ENCODE measurements around the gene SRM. TPM values are rescaled to one million over a fixed set of nuclear protein-coding genes. Genes with fewer than 3 reads are reported as not detected.

Gene SRM
- polyA plus RNA-seq, 1 experiment, result 41.4 TPM

DNA sequence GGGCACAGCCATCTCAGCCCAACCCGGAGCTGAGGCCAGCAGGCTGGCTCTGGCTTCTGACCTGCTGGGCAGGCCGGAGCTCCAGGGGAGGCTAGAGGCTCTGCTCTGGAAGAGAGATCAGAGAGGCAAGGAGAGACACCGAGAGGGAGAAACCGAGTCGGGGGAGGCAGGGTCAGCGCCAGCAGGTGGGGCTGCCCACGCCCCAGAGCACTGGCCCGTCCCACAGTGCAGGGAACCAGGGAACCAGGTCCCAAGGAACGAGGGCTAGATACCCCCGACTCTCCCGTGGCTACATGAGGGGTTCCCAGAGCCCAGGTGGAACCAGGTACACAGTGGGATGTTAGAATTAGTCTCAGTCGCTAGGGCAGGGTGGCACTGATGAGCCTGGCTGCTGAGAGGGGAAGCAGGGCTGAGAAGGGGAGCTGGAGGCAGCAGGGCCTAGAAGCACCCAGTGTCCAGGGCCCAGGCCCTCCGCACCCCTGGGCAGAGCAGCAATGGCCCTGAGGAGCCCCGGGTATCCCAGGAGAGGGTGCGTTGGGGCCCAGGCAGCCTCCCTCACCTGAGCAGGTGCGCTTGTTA, 14.9 kb downstream of the SRM start:
- DNase-seq (ENCODE audit: low read depth, low spot score), result no peak
- POLR2A ChIA-PET, result no interaction called here
- no peak overlapping the region for H3K27ac ChIP-seq (ENCODE audit: low read depth, low read length)
- peaks cover 3% of the 10 kb centered on the region for H3K27me3 ChIP-seq (ENCODE audit: control insufficient read depth, insufficient read depth, low read length)
- no peak overlapping the region for H3K4me3 ChIP-seq (ENCODE audit: low read depth, low read length)
- peaks cover 2% of the 10 kb centered on the region; the same call in 1 of the 2 replicates for H3K9me3 ChIP-seq (ENCODE audit: control insufficient read depth, insufficient read depth, low read length)
- CTCF ChIA-PET, result interaction anchor here (0.6 to 7.5 kb wide), 2 partner anchors 8 kb away, joined by 3 to 84 read pairs; no protein-coding TSS in a partner anchor
- TF ChIP-seq, protein P1, sequence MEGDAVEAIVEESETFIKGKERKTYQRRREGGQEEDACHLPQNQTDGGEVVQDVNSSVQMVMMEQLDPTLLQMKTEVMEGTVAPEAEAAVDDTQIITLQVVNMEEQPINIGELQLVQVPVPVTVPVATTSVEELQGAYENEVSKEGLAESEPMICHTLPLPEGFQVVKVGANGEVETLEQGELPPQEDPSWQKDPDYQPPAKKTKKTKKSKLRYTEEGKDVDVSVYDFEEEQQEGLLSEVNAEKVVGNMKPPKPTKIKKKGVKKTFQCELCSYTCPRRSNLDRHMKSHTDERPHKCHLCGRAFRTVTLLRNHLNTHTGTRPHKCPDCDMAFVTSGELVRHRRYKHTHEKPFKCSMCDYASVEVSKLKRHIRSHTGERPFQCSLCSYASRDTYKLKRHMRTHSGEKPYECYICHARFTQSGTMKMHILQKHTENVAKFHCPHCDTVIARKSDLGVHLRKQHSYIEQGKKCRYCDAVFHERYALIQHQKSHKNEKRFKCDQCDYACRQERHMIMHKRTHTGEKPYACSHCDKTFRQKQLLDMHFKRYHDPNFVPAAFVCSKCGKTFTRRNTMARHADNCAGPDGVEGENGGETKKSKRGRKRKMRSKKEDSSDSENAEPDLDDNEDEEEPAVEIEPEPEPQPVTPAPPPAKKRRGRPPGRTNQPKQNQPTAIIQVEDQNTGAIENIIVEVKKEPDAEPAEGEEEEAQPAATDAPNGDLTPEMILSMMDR (IDR thresholded peaks at IDR 0.05; ENCODE audit: low read depth, low read length), result no peak

DNA sequence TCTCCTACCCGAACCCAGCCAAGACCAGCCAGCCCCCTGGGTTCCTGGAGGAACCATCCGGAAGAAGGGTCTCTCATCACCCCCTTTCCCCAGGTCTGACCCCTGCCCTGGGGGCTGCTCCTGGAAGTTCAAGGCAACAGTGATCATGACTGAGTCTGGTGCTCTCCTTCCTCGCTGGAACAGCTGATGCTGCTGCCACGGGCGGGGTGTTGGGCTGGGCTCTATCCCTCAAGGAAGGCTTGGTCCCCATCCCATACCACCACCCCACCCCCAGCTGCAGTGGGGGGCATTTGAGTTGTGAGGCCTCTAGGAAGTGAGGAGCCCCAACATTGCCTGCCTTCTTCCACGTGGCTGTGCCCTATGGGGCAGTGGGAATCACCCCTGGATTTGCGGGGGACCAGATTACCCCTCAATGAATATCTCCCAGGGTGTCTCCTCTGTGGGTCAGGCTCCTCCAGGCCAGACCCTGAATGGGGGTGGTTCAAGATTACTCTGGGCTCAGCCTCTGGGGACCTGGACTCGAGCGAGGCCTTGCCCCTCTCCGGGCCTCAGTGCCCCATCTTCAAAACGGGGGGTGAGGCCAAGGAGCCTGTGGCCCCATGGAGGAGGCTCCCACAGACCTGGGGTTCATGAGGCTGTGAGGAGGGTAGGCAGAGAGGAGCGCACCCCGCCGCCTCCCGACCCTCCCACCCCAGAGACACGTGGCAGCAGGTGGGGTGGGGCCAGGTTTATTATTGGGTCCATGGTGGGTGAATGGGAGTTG, 15.6 kb downstream of the SRM start:
- no peak overlapping the region for H3K27ac ChIP-seq (ENCODE audit: low read depth, low read length)
- ChIA-PET CTCF (interaction anchor here (0.6 to 1.3 kb wide), 2 partner anchors 8 to 597 kb away, joined by 3 read pairs; no protein-coding TSS in a partner anchor), POLR2A (no interaction called here)
- peaks cover 2% of the 10 kb centered on the region; the same call in 1 of the 2 replicates for H3K9me3 ChIP-seq (ENCODE audit: control insufficient read depth, insufficient read depth, low read length)
- TF ChIP-seq, protein P1 (IDR thresholded peaks at IDR 0.05; ENCODE audit: low read depth, low read length), result no peak
- no peak for DNase-seq (ENCODE audit: low read depth, low spot score)
- H3K4me3 ChIP-seq (ENCODE audit: low read depth, low read length), result no peak overlapping the region
- H3K27me3 ChIP-seq (ENCODE audit: control insufficient read depth, insufficient read depth, low read length), result peaks cover 3% of the 10 kb centered on the region

DNA sequence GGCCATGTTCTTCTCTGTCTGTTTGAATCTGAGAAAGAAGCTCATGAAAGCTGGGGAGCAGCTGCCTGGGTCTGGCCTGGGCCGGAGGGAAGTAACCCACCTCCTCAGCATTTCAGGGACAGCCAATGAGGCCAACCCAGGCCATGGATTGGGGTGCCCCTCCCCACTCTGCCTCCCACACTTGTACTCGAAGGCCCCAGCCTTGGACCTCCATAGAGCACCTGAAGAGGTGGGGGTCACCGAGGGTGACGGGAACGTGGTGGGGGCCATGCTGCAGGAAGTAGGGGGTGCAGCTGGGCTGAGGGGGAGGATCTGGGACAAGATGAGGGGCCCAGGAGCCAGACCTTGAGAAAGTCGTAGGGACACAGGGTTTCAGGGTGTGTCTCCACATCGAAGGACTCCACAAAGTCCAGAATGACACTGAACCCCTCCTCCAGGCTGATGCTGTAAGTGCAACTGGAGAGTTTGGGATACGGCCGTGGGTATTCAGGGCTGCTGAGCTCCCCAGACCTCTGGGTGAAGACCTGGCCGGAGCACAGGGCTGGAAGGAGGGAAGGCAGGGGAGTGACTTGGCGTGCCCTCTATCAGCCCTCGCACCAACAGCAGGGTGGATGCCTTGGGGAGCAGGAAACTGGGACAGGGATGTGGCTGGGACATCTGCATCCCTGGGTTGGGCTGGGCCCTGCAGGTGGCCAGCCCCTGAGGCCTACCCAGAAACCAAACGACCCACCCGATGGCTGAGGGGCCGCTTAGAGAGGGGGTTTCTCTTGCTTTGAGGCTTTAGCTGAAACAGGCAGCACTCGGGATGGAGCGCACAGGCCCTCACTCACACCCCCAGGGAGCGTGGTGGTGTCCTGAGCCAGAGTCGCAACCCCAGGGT, 16.6 kb downstream of the SRM start:
- POLR2A ChIA-PET, result interaction anchor here (0.6 kb wide), 1 partner anchor 8 kb away, joined by 4 read pairs; no protein-coding TSS in a partner anchor
- Histone ChIP-seq H3K27me3 (ENCODE audit: control insufficient read depth, insufficient read depth, low read length) (peaks cover 8% of the 10 kb centered on the region), H3K4me3 (ENCODE audit: low read depth, low read length) (no peak overlapping the region), H3K27ac (ENCODE audit: low read depth, low read length) (no peak overlapping the region), H3K9me3 (ENCODE audit: control insufficient read depth, insufficient read depth, low read length) (peaks cover 2% of the 10 kb centered on the region; the same call in 1 of the 2 replicates)
- TF ChIP-seq, protein P1 (IDR thresholded peaks at IDR 0.05; ENCODE audit: low read depth, low read length), result no peak
- CTCF ChIA-PET, result interaction anchor here (1.3 kb wide), 1 partner anchor 598 kb away, joined by 3 read pairs; no protein-coding TSS in a partner anchor
- no peak for DNase-seq (ENCODE audit: low read depth, low spot score)

GRCh38 chr1:11042065-11042464, 17.8 kb downstream of the SRM start:
- Histone ChIP-seq H3K27ac (ENCODE audit: low read depth, low read length) (no peak overlapping the region), H3K27me3 (ENCODE audit: control insufficient read depth, insufficient read depth, low read length) (peaks cover 8% of the 10 kb centered on the region), H3K4me3 (ENCODE audit: low read depth, low read length) (no peak overlapping the region), H3K9me3 (ENCODE audit: control insufficient read depth, insufficient read depth, low read length) (peaks cover 2% of the 10 kb centered on the region; the same call in 1 of the 2 replicates)
- ChIA-PET POLR2A (no interaction called here), CTCF (no interaction called here)
- DNase-seq (ENCODE audit: low read depth, low spot score), result no peak
- TF ChIP-seq, protein P1 (IDR thresholded peaks at IDR 0.05; ENCODE audit: low read depth, low read length), result no peak
